GM23338 (cell line): Measurements from ENCODE around the gene SYCP3. TPM values are rescaled to one million over a fixed set of nuclear protein-coding genes. Genes with fewer than 3 reads are reported as not detected.

Source experiments
- ATAC-seq: fragments of 200-7000 bp; cut with Tn5 transposase; 3 replicates; pipeline ENCODE4 v1.9.1; 2020
- DNase-seq: peaks from one replicate; pipeline ENCODE4 v3.0.0-alpha.2; 2015; ENCODE audit warnings: low spot score
- H2AFZ ChIP-seq: fragments of 200-600 bp; sonication (generic); 2 replicates; pipeline ENCODE4 v1.8.0; 2016; ENCODE audit warnings: antibody characterized with exemption, mild to moderate bottlenecking, moderate library complexity
- H3F3A ChIP-seq: fragments of 200-600 bp; sonication (generic); replicated peaks from 2 replicates; pipeline ENCODE4 v1.8.0; 2017; ENCODE audit warnings: antibody characterized with exemption, mixed run types, low read depth
- H3K27ac ChIP-seq: fragments of 200-600 bp; sonication (generic); 2 replicates; pipeline ENCODE4 v1.6.1; 2016; ENCODE audit warnings: low read depth
- H3K27me3 ChIP-seq: fragments of 200-600 bp; sonication (generic); 2 replicates; pipeline ENCODE4 v1.8.0; 2016; ENCODE audit warnings: mild to moderate bottlenecking, mixed run types, moderate library complexity; ENCODE audit not compliant: insufficient read depth
- H3K36me3 ChIP-seq: fragments of 200-600 bp; sonication (generic); 2 replicates; pipeline ENCODE4 v1.8.0; 2016; ENCODE audit warnings: mild to moderate bottlenecking; ENCODE audit not compliant: insufficient read depth
- H3K4me1 ChIP-seq: fragments of 200-600 bp; sonication (generic); 2 replicates; pipeline ENCODE4 v1.8.0; 2016; ENCODE audit warnings: mild to moderate bottlenecking, moderate library complexity; ENCODE audit not compliant: insufficient read depth
- H3K4me2 ChIP-seq: fragments of 200-600 bp; sonication (generic); 2 replicates; pipeline ENCODE4 v1.7.1; 2017; ENCODE audit warnings: mixed run types
- H3K4me3 ChIP-seq: fragments of 200-600 bp; sonication (generic); 2 replicates; pipeline ENCODE4 v1.6.1; 2016; ENCODE audit warnings: mixed run types
- H3K79me2 ChIP-seq: fragments of 200-600 bp; sonication (generic); replicated peaks from 2 replicates; pipeline ENCODE4 v1.8.0; 2017; ENCODE audit warnings: mild to moderate bottlenecking; ENCODE audit not compliant: insufficient read depth
- H3K9me2 ChIP-seq: fragments of 200-600 bp; sonication (generic); 2 replicates; pipeline ENCODE4 v1.8.0; 2017; ENCODE audit not compliant: insufficient read depth
- H4K20me1 ChIP-seq: fragments of 200-600 bp; sonication (generic); replicated peaks from 2 replicates; pipeline ENCODE4 v1.8.0; 2017; ENCODE audit warnings: mild to moderate bottlenecking; ENCODE audit not compliant: insufficient read depth
- H3K27ac Mint-ChIP-seq: 2 replicates; pipeline ENCODE4 v1.8.0; 2020; ENCODE audit warnings: inconsistent platforms, mild to moderate bottlenecking, moderate library complexity, mixed read lengths
- H3K27me3 Mint-ChIP-seq: 3 replicates; pipeline ENCODE4 v1.8.0; 2022; ENCODE audit warnings: low read depth, mild to moderate bottlenecking, moderate library complexity, mixed read lengths, inconsistent platforms; ENCODE audit not compliant: insufficient read depth, poor library complexity
- H3K36me3 Mint-ChIP-seq: 3 replicates; pipeline ENCODE4 v1.8.0; 2021; ENCODE audit warnings: low read depth, mild to moderate bottlenecking, inconsistent platforms, moderate library complexity, mixed read lengths
- H3K4me1 Mint-ChIP-seq: 3 replicates; pipeline ENCODE4 v1.8.0; 2020; ENCODE audit warnings: mild to moderate bottlenecking, inconsistent platforms, mixed read lengths
- H3K4me3 Mint-ChIP-seq: 3 replicates; pipeline ENCODE4 v1.8.0; 2021; ENCODE audit warnings: moderate library complexity, mild to moderate bottlenecking, inconsistent platforms, mixed read lengths
- H3K9me3 Mint-ChIP-seq: 3 replicates; pipeline ENCODE4 v1.8.0; 2020; ENCODE audit warnings: moderate library complexity, mild to moderate bottlenecking, inconsistent platforms, mixed read lengths
- CREB1 ChIP-seq: fragments of 250-450 bp; sonication (Bioruptor Pico); IDR thresholded peaks from 2 replicates; pipeline ENCODE4 v1.5.0; 2020; ENCODE audit warnings: low read depth, mild to moderate bottlenecking, moderate library complexity
- EZH2 ChIP-seq: fragments of 200-600 bp; sonication (generic); IDR thresholded peaks from one replicate; pipeline ENCODE4 v1.8.0; 2017; ENCODE audit warnings: antibody characterized with exemption, mild to moderate bottlenecking, low read depth; ENCODE audit not compliant: unreplicated experiment
- JUNB ChIP-seq: IDR thresholded peaks from one replicate; pipeline ENCODE4 v1.6.1; 2016; ENCODE audit warnings: antibody characterized with exemption; ENCODE audit not compliant: unreplicated experiment
- POLR2AphosphoS5 ChIP-seq: IDR thresholded peaks from 2 replicates; pipeline ENCODE4 v1.6.1; 2016; ENCODE audit warnings: antibody characterized with exemption, low read depth
- REST ChIP-seq: IDR thresholded peaks from one replicate; pipeline ENCODE4 v1.6.1; 2018; ENCODE audit warnings: antibody characterized with exemption; ENCODE audit not compliant: unreplicated experiment
- STAT1 ChIP-seq: IDR thresholded peaks from one replicate; pipeline ENCODE4 v1.6.1; 2016; ENCODE audit warnings: antibody characterized with exemption; ENCODE audit not compliant: unreplicated experiment
- polyA plus RNA-seq: library from polyadenylated mRNA; unstranded; fragments of >200 nt; fragmentation: Nextera tagmentation; extraction: Ambion mirVana; gene quantifications from 2 replicates; pipeline ENCODE4 v1.2.1, GENCODE V29; 2016
- total RNA-seq: library from RNA; depleted of rRNA; stranded (reverse); fragments of >200 nt; shearing (Covaris generic); gene quantifications from 2 replicates; pipeline ENCODE4 v1.2.3, GENCODE V29; 2014
- TF ChIP-seq, protein P1 (sequence below): IDR thresholded peaks from 2 replicates; pipeline ENCODE4 v1.6.1; 2016; ENCODE audit warnings: antibody characterized with exemption
- TF ChIP-seq, protein P2 (sequence below): fragments of 250-450 bp; sonication (Bioruptor Pico); IDR thresholded peaks from 2 replicates; pipeline ENCODE4 v1.5.0; 2020; ENCODE audit warnings: mild to moderate bottlenecking, moderate library complexity
- TF ChIP-seq, protein P3 (sequence below), 2 experiments: fragments of 200-600 bp in 1 of 2; sonication (generic) in 1 of 2; conservative IDR thresholded peaks; 2 replicates each; pipeline versions ENCODE4 v1.5.1 to v1.6.1; 2016 to 2017; ENCODE audit warnings: antibody characterized with exemption in 2 of 2, low read depth in 2 of 2, mild to moderate bottlenecking in 2 of 2, moderate library complexity in 1 of 2

Gene SYCP3
- total and polyA plus RNA-seq, 2 experiments from 2014 or later = 0.07 to 1.5 TPM

DNA sequence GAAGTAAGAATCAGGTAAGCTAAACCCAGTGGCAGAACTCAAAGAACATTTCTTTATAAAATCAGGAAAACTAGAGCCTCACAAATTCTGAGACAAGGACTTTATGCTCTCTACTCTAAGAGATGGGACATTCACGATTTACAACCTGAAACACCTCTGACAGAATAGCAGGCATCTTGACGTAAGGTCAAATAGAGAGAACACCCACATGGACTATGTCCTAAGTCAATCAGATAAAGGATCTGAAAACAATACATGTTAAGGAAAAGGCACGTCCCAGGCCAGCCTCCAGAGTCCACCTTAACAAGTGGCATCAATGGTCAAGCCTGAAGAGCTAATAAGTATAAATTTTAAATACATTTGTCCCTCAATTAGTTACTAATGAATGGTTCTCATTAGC, 39.9 kb upstream of the SYCP3 start (continued):
- no peak for TF ChIP-seq REST

DNA sequence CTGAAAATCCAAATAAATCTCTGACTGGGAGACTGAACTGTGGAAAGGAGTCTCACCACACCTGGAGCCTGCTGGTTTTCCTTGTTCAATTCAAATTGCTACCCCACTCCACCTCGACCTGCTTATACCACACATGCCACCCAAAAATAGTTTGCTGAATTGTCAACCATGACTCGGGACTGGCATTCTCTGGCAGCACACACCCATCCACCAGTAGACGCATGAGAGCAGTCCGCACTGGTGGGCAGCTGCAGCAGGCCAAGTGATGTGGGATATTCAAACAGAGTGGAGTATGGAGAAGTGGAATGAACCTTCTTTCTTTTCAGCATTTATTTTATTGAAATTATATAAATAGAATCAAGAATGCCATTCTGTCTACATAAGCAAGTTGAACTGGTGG, 38.7 kb upstream of the SYCP3 start:
- DNase-seq = no peak
- H3K27me3 ChIP-seq = no peaks in the 10 kb centered on the region
- no peaks in the 10 kb centered on the region for H3K4me1 Mint-ChIP-seq
- TF ChIP-seq POLR2AphosphoS5 (no peak), REST (no peak), EZH2 (no peak), STAT1 (no peak), CREB1 (CRISPR knock-in tag) (no peak), JUNB (no peak)
- TF ChIP-seq, protein P1, sequence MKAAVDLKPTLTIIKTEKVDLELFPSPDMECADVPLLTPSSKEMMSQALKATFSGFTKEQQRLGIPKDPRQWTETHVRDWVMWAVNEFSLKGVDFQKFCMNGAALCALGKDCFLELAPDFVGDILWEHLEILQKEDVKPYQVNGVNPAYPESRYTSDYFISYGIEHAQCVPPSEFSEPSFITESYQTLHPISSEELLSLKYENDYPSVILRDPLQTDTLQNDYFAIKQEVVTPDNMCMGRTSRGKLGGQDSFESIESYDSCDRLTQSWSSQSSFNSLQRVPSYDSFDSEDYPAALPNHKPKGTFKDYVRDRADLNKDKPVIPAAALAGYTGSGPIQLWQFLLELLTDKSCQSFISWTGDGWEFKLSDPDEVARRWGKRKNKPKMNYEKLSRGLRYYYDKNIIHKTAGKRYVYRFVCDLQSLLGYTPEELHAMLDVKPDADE = no peak
- TF ChIP-seq, protein P2, sequence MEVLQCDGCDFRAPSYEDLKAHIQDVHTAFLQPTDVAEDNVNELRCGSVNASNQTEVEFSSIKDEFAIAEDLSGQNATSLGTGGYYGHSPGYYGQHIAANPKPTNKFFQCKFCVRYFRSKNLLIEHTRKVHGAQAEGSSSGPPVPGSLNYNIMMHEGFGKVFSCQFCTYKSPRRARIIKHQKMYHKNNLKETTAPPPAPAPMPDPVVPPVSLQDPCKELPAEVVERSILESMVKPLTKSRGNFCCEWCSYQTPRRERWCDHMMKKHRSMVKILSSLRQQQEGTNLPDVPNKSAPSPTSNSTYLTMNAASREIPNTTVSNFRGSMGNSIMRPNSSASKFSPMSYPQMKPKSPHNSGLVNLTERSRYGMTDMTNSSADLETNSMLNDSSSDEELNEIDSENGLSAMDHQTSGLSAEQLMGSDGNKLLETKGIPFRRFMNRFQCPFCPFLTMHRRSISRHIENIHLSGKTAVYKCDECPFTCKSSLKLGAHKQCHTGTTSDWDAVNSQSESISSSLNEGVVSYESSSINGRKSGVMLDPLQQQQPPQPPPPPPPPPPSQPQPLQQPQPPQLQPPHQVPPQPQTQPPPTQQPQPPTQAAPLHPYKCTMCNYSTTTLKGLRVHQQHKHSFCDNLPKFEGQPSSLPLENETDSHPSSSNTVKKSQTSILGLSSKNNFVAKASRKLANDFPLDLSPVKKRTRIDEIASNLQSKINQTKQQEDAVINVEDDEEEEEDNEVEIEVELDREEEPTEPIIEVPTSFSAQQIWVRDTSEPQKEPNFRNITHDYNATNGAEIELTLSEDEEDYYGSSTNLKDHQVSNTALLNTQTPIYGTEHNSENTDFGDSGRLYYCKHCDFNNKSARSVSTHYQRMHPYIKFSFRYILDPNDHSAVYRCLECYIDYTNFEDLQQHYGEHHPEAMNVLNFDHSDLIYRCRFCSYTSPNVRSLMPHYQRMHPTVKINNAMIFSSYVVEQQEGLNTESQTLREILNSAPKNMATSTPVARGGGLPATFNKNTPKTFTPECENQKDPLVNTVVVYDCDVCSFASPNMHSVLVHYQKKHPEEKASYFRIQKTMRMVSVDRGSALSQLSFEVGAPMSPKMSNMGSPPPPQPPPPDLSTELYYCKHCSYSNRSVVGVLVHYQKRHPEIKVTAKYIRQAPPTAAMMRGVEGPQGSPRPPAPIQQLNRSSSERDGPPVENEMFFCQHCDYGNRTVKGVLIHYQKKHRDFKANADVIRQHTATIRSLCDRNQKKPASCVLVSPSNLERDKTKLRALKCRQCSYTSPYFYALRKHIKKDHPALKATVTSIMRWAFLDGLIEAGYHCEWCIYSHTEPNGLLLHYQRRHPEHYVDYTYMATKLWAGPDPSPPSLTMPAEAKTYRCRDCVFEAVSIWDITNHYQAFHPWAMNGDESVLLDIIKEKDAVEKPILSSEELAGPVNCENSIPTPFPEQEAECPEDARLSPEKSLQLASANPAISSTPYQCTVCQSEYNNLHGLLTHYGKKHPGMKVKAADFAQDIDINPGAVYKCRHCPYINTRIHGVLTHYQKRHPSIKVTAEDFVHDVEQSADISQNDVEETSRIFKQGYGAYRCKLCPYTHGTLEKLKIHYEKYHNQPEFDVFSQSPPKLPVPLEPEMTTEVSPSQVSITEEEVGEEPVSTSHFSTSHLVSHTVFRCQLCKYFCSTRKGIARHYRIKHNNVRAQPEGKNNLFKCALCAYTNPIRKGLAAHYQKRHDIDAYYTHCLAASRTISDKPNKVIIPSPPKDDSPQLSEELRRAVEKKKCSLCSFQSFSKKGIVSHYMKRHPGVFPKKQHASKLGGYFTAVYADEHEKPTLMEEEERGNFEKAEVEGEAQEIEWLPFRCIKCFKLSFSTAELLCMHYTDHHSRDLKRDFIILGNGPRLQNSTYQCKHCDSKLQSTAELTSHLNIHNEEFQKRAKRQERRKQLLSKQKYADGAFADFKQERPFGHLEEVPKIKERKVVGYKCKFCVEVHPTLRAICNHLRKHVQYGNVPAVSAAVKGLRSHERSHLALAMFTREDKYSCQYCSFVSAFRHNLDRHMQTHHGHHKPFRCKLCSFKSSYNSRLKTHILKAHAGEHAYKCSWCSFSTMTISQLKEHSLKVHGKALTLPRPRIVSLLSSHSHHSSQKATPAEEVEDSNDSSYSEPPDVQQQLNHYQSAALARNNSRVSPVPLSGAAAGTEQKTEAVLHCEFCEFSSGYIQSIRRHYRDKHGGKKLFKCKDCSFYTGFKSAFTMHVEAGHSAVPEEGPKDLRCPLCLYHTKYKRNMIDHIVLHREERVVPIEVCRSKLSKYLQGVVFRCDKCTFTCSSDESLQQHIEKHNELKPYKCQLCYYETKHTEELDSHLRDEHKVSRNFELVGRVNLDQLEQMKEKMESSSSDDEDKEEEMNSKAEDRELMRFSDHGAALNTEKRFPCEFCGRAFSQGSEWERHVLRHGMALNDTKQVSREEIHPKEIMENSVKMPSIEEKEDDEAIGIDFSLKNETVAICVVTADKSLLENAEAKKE (CRISPR knock-in tag) = no peak
- TF ChIP-seq, protein P3, sequence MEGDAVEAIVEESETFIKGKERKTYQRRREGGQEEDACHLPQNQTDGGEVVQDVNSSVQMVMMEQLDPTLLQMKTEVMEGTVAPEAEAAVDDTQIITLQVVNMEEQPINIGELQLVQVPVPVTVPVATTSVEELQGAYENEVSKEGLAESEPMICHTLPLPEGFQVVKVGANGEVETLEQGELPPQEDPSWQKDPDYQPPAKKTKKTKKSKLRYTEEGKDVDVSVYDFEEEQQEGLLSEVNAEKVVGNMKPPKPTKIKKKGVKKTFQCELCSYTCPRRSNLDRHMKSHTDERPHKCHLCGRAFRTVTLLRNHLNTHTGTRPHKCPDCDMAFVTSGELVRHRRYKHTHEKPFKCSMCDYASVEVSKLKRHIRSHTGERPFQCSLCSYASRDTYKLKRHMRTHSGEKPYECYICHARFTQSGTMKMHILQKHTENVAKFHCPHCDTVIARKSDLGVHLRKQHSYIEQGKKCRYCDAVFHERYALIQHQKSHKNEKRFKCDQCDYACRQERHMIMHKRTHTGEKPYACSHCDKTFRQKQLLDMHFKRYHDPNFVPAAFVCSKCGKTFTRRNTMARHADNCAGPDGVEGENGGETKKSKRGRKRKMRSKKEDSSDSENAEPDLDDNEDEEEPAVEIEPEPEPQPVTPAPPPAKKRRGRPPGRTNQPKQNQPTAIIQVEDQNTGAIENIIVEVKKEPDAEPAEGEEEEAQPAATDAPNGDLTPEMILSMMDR (conservative IDR thresholded peaks at IDR 0.05; ENCODE audit: low read depth in 2 of 2) = no peak

More for the DNA sequence above, 38.7 kb upstream of the SYCP3 start:
- peaks cover 5% of the 10 kb centered on the region; the same call in 1 of the 2 replicates for H4K20me1 ChIP-seq
- H3K9me2 ChIP-seq = no peaks in the 10 kb centered on the region
- H2AFZ ChIP-seq = no peak overlapping the region
- H3K79me2 ChIP-seq = no peaks in the 10 kb centered on the region
- H3K27me3 Mint-ChIP-seq = peaks cover 3% of the 10 kb centered on the region
- H3K36me3 ChIP-seq = peaks cover 14% of the 10 kb centered on the region; the same call in 1 of the 2 replicates
- ATAC-seq = no peak
- H3K36me3 Mint-ChIP-seq = peaks cover 6% of the 10 kb centered on the region; the same call in 2 of the 3 replicates
- no peak overlapping the region for H3K27ac Mint-ChIP-seq
- no peaks in the 10 kb centered on the region for H3K4me1 ChIP-seq
- H3F3A ChIP-seq = no peaks in the 10 kb centered on the region
- H3K27ac ChIP-seq = no peak overlapping the region
- no peaks in the 10 kb centered on the region for H3K9me3 Mint-ChIP-seq
- no peak overlapping the region for H3K4me2 ChIP-seq
- H3K4me3 ChIP-seq = no peak overlapping the region
- no peak overlapping the region for H3K4me3 Mint-ChIP-seq
